HG03520 (cell line): ENCODE measurements around the gene CRTAP.
"Not testable (repeated sequence)": the region's sequence is repeated elsewhere in the genome, so short reads cannot be mapped to it uniquely, and the experiment has no call there.

Experiments used
- ATAC-seq: cut with Tn5 transposase; IDR thresholded peaks from one replicate; pipeline ENCODE4 v1.9.1; 2021; ENCODE audit warnings: mild to moderate bottlenecking, moderate library complexity; ENCODE audit not compliant: unreplicated experiment

CRTAP gene

GRCh38 chr3:33113772-33114621, at the start of gene CRTAP:
Gene CRTAP, plus strand, starts transcription at chr3:33114014. Its CDS starts 64 bp downstream, at chr3:33114078.
- ATAC-seq, result peak; percentile 70

DNA sequence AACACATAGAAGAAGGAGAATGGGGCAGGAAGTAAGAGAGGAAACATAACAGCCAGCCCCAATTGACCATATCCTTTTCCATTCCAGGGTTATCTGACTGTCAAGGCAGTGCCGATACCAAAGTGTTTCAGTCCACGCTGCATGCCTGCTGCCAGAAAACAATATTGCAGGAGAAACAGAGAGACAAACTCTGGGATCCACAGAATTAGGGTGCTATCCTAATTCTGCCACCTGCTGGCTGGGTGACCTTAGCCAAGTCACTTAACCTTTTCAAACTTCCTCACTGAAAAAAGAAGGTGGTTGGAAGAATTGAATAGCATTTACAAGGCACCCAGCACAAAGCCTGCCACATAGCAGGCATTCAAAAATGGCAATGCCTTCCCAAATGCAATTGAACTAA, 48.9 kb upstream of the CRTAP start:
- ATAC-seq, result no peak

GRCh38 chr3:33067484-33067883, 46.3 kb upstream of the CRTAP start:
- ATAC-seq, result no peak

GRCh38 chr3:33069862-33070261, 44.0 kb upstream of the CRTAP start:
- not testable (repeated sequence) for ATAC-seq

- no peak for ATAC-seq
Observed at GRCh38 chr3:33071181-33071580, 42.6 kb upstream of the CRTAP start.

DNA sequence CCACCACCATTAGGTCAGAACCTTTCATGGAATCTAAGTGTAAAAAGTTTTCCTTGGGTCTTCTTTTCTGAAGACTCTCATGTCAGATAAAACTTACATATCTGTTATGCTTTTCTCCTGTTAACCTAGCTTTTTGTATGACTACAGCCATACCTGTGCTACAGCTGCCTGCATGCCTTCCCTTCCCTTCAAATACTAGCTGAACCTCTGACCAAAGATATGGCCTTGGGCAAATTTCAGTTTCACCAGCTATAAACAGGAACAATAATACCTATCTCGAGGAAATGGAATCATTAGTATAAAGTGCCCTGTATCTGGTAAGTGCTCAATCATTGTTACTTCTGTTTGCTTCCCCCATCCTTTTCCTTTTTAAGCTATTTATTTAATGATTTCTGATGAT, 41.9 kb upstream of the CRTAP start:
- ATAC-seq, result no peak

- no peak for ATAC-seq
Observed at GRCh38 chr3:33074217-33075067, 39.4 kb upstream of the CRTAP start.

DNA sequence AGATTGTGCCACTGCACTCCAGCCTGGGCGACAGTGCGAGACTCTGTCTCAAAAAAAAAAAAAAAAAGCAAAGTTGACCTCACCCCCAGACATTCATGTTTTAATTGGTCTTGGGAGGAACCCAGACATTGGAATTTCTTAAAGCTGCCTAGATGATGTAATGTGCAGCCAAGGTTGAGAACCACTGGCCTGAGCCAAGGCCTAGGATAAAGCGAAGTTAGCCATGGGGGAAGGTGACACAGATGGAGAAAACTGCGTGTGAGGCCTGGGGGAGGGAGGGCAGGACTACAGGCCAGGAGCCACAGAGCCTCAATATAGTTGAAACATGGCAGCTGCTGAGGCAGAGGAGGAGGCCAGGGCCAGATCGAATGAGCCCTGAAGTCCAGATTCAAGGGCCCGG, 37.8 kb upstream of the CRTAP start:
- ATAC-seq, result no peak

DNA sequence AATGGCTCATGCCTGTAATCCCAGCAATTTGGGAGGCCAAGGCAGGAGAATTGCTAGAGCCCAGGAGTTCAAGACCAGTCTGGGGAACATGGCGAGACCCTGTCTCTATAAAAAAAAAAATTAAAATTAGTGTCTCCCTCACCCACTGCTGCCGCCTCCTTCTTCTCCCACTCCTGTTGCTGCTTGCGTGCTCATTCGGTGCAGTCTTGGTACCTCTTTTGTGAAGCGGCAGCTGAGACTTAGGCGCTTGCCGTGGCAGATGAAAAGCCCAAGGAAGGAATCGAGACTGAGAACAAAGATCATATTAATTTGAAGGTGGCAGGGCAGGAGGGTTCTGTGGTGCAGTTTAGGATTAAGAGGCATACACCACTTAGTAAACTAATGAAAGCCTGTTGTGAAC, 36.9 kb upstream of the CRTAP start:
- ATAC-seq, result no peak

- no peak for ATAC-seq
Observed at GRCh38 chr3:33077976-33078375, 35.8 kb upstream of the CRTAP start.

DNA sequence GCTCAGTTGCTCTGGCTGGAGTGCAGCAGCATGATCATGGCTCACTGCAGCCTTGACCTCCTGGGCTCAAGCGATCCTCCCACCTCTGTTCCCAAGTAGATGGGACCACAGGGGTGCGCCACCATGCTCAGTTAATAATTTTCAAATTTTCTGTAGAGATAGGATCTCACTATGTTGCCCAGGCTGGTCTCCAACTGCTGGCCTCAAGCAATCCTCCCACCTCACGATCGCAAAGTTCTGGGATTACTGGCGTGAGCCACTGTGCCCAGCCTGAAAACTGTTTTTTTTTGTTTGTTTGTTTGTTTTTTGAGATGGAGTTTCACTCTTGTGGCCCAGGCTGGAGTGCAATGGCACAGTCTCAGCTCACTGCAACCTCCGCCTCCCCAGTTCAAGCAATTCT, 34.0 kb upstream of the CRTAP start:
- not testable (repeated sequence) for ATAC-seq

- ATAC-seq, result no peak
Observed at GRCh38 chr3:33081812-33082211, 32.0 kb upstream of the CRTAP start.

- ATAC-seq, result no peak
Observed at GRCh38 chr3:33083958-33084357, 29.9 kb upstream of the CRTAP start.

DNA sequence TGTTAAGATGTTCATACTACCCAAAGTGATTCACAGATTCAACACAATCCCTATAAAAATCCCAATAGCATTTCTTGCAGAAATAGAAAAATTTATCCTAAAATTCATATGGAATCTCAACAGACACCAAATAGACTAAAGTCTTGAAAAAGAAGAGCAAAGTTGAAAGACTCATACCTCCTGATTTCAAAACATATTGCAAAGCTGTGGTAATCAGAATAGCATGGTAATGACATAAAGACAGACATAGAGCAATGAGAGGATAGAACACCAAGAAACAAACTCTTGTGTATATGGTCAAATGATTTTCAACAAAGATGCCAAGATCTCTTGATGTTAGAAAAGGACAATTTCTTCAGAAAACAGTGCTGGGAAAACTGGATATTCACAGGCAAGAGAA, 25.1 kb upstream of the CRTAP start:
- ATAC-seq, result no peak

DNA sequence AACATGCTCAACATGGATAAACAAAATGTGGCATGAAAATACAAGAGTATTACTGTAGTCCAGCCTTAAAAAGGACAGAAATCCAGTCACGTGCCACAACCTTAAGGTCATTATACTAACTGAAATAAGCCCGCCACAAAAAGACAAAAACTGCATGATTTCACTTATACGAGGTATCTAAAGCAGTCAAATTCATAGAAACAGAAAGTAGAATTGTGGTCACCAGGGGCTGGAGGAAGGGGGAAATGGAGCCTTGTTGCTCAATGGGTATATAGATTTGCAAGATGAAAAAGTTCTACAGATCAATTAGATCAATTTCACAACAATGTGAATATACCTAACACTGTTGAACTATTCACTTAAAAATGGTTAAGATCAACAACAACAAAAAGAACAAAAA, 24.3 kb upstream of the CRTAP start:
- ATAC-seq, result peak; percentile 95

DNA sequence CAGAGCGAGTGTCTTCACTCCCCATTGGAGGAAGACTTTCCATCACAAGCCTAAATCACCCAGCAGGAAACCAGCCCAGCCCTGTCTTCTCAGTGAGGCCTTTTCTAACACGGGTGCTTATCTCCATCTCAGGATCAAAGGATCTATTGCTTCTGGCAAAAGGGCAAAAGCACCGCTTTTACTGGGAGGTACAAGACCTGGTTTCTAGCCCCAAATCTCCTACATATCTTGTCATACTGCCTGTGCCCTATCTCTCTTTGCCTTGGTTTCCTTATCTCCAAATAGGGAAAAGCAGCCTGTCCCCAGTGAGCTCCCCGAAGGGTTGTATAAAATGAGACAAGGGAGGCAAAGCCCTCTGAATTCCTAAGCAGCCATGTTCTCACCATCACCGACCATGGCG, 22.1 kb upstream of the CRTAP start:
- no peak for ATAC-seq

DNA sequence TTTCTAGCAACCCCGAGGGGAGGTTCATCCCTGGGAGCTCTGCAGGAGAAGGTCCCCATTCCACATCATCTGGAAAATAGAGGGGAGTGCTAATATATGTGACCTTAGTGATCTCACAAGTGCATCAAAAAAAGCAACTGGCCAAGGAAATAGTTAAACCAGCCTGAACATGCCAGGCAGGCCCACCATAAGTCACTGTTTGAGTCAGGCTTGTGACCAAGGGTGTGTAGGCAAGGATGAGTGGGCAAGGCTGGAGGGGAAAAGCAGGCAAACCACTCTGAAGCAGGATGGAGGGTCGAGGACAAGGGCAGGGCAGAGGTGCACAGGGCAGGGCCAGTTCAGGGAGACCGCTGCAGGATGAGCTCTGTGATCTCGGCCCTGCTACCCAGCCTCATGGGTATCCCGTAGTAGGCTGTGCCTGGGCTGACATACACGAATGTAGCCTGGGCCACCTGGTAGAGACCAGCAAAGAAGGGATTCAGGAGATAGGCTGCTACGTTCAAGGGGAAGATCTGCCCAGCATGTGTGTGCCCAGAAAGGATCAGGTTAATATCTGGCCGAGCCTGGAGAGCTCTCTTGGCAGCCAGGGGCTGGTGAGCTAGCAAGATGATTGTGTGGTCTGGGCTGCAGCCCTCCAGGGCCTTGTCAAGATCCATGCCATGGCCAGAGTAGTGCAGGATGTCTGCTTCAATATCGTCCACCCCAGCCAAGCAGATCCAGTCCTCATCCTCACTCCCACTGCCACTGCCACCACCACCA, 21.1 kb upstream of the CRTAP start:
- ATAC-seq, result no peak

DNA sequence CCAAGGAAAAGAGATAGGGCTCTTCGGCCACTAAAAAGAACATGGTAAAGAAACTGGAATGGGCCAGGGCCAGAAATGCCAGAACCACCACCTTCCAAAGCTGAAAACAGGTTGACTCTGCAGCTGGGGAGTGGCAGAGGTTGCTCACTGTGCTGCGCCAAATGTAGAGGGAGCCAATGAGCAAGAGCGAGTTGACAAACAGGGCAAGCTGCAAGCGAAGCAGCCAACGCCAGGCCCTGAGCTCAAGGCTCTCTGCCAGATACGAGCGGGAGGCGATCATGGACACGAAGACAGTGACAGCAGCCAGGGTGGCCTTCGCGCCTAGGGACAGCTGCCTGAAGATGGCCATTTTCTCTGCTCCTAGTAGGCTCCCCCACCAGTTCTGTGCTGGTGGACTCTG, 20.0 kb upstream of the CRTAP start:
- ATAC-seq, result no peak

GRCh38 chr3:33095436-33095835, 18.4 kb upstream of the CRTAP start:
- ATAC-seq, result no peak

DNA sequence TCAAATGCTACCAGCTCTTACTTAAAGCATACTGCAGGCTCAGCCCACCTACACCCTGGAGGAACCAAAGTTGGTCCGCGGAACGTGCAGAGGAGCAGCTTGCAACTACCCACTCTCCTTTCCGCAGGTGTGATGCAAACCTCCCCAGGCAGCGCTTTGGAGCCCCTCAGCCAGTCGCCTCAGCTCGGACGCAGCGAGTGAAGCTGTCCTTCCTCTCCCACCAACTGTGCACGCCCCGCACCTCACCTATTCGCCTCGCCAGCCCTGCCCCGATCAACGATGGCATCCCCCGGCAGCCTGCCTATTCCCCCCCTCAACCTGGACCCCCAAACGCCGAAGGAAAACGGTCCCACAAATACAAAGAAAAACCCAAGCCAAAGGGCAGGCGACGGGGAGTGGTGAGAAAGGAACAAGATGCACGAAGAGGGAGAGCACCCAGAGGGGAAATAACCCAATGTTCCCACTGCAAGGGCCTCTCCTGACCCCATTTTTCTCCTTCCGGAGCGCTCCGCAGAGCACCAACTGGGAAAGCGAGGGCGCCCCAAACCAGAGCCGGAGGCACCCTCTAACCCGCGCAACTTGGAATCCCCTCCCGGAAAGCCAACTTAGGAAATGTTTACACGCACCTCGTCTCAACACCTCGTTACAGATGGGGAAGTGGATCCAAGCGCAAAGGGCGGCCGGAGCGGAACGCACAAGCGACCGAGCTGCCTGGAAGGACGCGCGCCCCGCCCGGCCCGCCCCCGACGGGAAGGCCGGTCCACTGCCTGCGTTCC, 17.5 kb upstream of the CRTAP start:
- peak; percentile 39 for ATAC-seq
